OCI-LY3 (cell line): ENCODE data around the gene CAPS2.

Experiments
- H2AFZ ChIP-seq: fragments of 200-600, 300-600 bp; shearing (Covaris generic); 2 replicates; pipeline ENCODE4 v1.6.0; 2014; ENCODE audit warnings: antibody characterized with exemption, low read depth, low read length
- H3K27ac ChIP-seq: fragments of 200-600, 300-600 bp; sonication (generic); 2 replicates; pipeline ENCODE4 v1.5.1; 2014; ENCODE audit warnings: mild to moderate bottlenecking, low read length, moderate library complexity, mixed read lengths
- H3K27me3 ChIP-seq: fragments of 200-600, 300-600 bp; sonication (generic); 2 replicates; pipeline ENCODE4 v1.6.1; 2014; ENCODE audit warnings: low read depth, low read length, mixed read lengths
- H3K36me3 ChIP-seq: fragments of 200-600, 300-600 bp; sonication (generic); replicated peaks from 2 replicates; pipeline ENCODE3; 2014; ENCODE audit warnings: low read depth, low read length, mixed read lengths
- H3K4me1 ChIP-seq: fragments of 300-600, 200-600 bp; sonication (generic); 2 replicates; pipeline ENCODE4 v1.6.1; 2014; ENCODE audit warnings: low read length, mixed read lengths
- H3K4me2 ChIP-seq: fragments of 200-600, 300-600 bp; sonication (generic); 2 replicates; pipeline ENCODE4 v1.6.1; 2014; ENCODE audit warnings: low read length, mixed read lengths
- H3K4me3 ChIP-seq: fragments of 300-600, 200-600 bp; sonication (generic); 2 replicates; pipeline ENCODE4 v1.5.1; 2014; ENCODE audit warnings: antibody characterized with exemption, mild to moderate bottlenecking, low read length, moderate library complexity
- H3K79me2 ChIP-seq: fragments of 300-600, 200-600 bp; shearing (Covaris generic); 2 replicates; pipeline ENCODE4 v1.6.1; 2014; ENCODE audit warnings: mild to moderate bottlenecking, low read length, mixed read lengths
- H3K9ac ChIP-seq: fragments of 300-600, 200-600 bp; shearing (Covaris generic); 2 replicates; pipeline ENCODE4 v1.6.0; 2014; ENCODE audit warnings: mild to moderate bottlenecking, low read length, moderate library complexity
- H3K9me3 ChIP-seq: fragments of 200-600, 300-600 bp; shearing (Covaris generic); 2 replicates; pipeline ENCODE4 v1.6.1; 2014; ENCODE audit warnings: low read length, mixed read lengths; ENCODE audit not compliant: insufficient read depth
- H4K20me1 ChIP-seq: fragments of 200-600, 300-600 bp; sonication (generic); 2 replicates; pipeline ENCODE4 v1.6.1; 2016; ENCODE audit warnings: low read length, mixed read lengths; ENCODE audit not compliant: insufficient read depth
- CTCF ChIP-seq: fragments of 200-600, 300-600 bp; sonication (generic); IDR thresholded peaks from 2 replicates; pipeline ENCODE4 v1.5.1; 2014; ENCODE audit warnings: antibody characterized with exemption, low read length, low read depth
- EZH2phosphoT487 ChIP-seq: fragments of 200-600 bp; shearing (Covaris generic); IDR thresholded peaks from 2 replicates; pipeline ENCODE4 v1.6.1; 2018; ENCODE audit warnings: antibody characterized with exemption, mixed run types, low read depth

Gene CAPS2

GRCh38 chr12:75294336-75294735 is 35.8 kb downstream of the CAPS2 start:
- no peak overlapping the region for H2AFZ ChIP-seq
- no peaks in the 10 kb centered on the region for H3K36me3 ChIP-seq
- no peak overlapping the region for H3K9ac ChIP-seq
- TF ChIP-seq CTCF (no peak), EZH2phosphoT487 (no peak)
- no peak overlapping the region for H3K27ac ChIP-seq
- H3K4me2 ChIP-seq = no peak overlapping the region
- H4K20me1 ChIP-seq = no peaks in the 10 kb centered on the region
- H3K4me3 ChIP-seq = no peak overlapping the region
- H3K4me1 ChIP-seq = no peaks in the 10 kb centered on the region
- H3K79me2 ChIP-seq = no peaks in the 10 kb centered on the region
- H3K27me3 ChIP-seq = no peaks in the 10 kb centered on the region
- H3K9me3 ChIP-seq = no peaks in the 10 kb centered on the region

DNA sequence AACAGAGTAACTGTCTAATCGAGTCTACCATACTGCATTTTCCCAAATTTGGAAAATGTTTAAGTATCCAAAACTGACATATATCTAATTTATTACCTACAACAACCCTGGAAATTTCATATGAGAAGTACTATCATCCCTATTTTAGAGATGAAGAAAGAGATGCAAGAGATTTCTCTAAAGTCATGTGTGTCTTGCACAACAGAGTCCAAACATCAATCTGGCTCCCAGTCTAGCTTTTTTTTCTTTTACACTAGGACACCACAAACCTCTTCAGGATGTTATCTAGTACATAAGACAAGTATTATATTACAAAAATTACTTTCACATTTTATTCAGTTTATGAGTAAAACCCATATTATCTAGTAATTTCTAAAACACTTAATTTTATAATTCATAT is 39.1 kb downstream of the CAPS2 start:
- no peaks in the 10 kb centered on the region for H3K27me3 ChIP-seq

DNA sequence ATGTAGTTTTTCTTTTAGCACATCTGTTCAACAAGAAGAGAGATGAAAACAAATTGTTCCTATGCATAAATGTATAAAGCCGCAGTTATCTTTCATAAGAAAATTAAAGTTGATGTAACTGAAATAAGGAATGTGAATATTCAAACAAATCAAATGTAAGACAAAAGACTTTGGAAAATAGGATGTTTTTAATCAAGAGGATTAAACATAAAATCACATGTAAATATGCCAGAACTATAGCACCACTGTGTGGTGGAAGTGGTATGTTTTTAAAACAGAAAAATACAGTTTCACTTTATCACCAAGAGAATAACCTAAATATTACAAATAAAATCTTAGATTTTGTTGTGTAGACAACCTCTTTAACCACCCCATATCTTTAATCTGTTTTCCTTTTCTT is 40.4 kb downstream of the CAPS2 start:
- Histone ChIP-seq H3K27me3 (no peaks in the 10 kb centered on the region), H3K9ac (no peak overlapping the region), H3K27ac (no peak overlapping the region), H2AFZ (no peak overlapping the region), H3K9me3 (no peaks in the 10 kb centered on the region), H3K4me2 (no peak overlapping the region), H3K4me3 (no peak overlapping the region), H4K20me1 (no peaks in the 10 kb centered on the region), H3K79me2 (no peaks in the 10 kb centered on the region), H3K4me1 (no peaks in the 10 kb centered on the region), H3K36me3 (no peaks in the 10 kb centered on the region)
- no peak for TF ChIP-seq EZH2phosphoT487
- peak; percentile 58 for TF ChIP-seq CTCF

More for the DNA sequence above, 39.1 kb downstream of the CAPS2 start:
- H3K27ac ChIP-seq = no peak overlapping the region
- no peak overlapping the region for H3K9ac ChIP-seq
- TF ChIP-seq CTCF (no peak), EZH2phosphoT487 (no peak)
- no peak overlapping the region for H2AFZ ChIP-seq
- H3K4me3 ChIP-seq = no peak overlapping the region
- H3K36me3 ChIP-seq = no peaks in the 10 kb centered on the region
- no peaks in the 10 kb centered on the region for H3K79me2 ChIP-seq
- no peaks in the 10 kb centered on the region for H3K9me3 ChIP-seq
- H3K4me2 ChIP-seq = no peak overlapping the region
- no peaks in the 10 kb centered on the region for H4K20me1 ChIP-seq
- H3K4me1 ChIP-seq = no peaks in the 10 kb centered on the region

DNA sequence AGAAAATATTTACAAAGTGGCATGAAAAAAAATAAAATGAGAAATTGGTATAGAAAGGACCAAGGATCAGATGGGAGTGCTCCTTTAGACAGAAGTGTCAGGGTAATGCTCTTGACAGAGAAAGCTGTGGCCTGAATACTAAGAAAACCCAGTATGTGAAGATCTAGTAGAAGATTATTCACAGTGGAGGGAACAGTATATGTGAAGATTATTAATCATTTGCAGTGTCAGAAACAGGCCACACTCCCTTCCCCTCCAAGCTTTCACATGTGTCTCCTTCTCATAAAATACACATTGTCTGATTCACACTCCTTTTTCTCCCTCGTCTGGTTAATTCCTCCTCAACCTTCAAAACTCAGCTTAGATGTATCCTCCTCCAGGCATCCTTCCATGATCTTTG is 41.3 kb downstream of the CAPS2 start:
- no peaks in the 10 kb centered on the region for H3K79me2 ChIP-seq
- TF ChIP-seq EZH2phosphoT487 (no peak), CTCF (no peak)
- H4K20me1 ChIP-seq = no peaks in the 10 kb centered on the region
- no peaks in the 10 kb centered on the region for H3K36me3 ChIP-seq
- no peak overlapping the region for H2AFZ ChIP-seq
- no peaks in the 10 kb centered on the region for H3K9me3 ChIP-seq
- H3K4me2 ChIP-seq = no peak overlapping the region
- no peak overlapping the region for H3K9ac ChIP-seq
- no peak overlapping the region for H3K4me3 ChIP-seq
- no peaks in the 10 kb centered on the region for H3K27me3 ChIP-seq
- H3K4me1 ChIP-seq = no peaks in the 10 kb centered on the region
- H3K27ac ChIP-seq = no peak overlapping the region
